H4 (cell line): ENCODE measurements around the gene RPS3. TPM values are rescaled to one million over a fixed set of nuclear protein-coding genes. Genes with fewer than 3 reads are reported as not detected.

Experiments
- total RNA-seq: library from RNA; depleted of rRNA; stranded (reverse); fragments of >200 nt; shearing (Covaris generic); gene quantifications from 2 replicates; pipeline ENCODE4 v1.2.3, GENCODE V29; 2014; rRNA removed

The RPS3 gene
- total RNA-seq, 1 experiment from 2014 or later, result 2,419 TPM

Other genes with a start within 250 kb of the RPS3 start
- gene SLCO2B1, start 248.4 kb upstream of the RPS3 start, total RNA-seq, result 3.0 TPM in 1 of 2 replicates, not detected in the other
- gene TPBGL, start 158.7 kb upstream of the RPS3 start, total RNA-seq, result not detected in 2 replicates
- gene ARRB1, start 47.9 kb upstream of the RPS3 start, total RNA-seq, result 7.3 and 9.3 TPM in 2 replicates
- gene KLHL35, start 33.7 kb downstream of the RPS3 start, total RNA-seq, result not detected in 2 replicates
- 6.8 and 8.0 TPM in 2 replicates for gene GDPD5, start 126.4 kb downstream of the RPS3 start, total RNA-seq
- gene SERPINH1, start 162.7 kb downstream of the RPS3 start, total RNA-seq, result 986 and 1,416 TPM in 2 replicates